SH-SY5Y (cell line): ENCODE results near the gene MARCHF3.

ENCODE experiments used
- GATA2 ChIP-seq: IDR thresholded peaks from 2 replicates; pipeline ENCODE4 v1.6.1; 2011; ENCODE audit warnings: mild to moderate bottlenecking, low read depth, low read length
- GATA3 ChIP-seq: IDR thresholded peaks from 2 replicates; pipeline ENCODE4 v1.6.1; 2011; ENCODE audit warnings: low read depth, mild to moderate bottlenecking, low read length, moderate library complexity

DNA sequence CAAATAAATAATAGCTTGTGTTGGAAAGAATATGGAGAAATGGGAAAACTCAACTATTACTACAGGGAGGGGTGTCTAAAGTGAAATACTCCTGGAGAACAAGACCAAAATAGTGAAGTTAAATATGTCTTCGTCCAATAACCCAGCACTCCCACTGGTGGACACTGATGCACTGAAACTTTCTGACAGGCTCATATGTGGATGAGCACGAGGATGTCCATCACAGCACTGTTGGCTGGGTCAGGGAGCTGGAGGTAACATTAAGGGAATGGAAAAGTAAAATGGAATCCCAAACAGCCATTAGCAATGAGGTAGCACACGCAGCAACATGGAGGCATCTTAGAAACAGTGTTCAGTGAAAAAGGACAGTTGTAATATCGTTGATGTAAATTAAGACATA, 167.0 kb downstream of the MARCHF3 start:
- TF ChIP-seq GATA2, result no peak
- no peak for TF ChIP-seq GATA3
